Osteoblast (primary cell): ENCODE measurements around the gene JAM2. TPM values are rescaled to one million over a fixed set of nuclear protein-coding genes. Genes with fewer than 3 reads are reported as not detected.

Experiments used
- DNase-seq: peaks from one replicate; pipeline ENCODE4 v3.0.0; 2011; ENCODE audit warnings: low spot score, mixed read lengths; ENCODE audit not compliant: insufficient read length; ENCODE audit errors: missing footprints
- H2AFZ ChIP-seq: 2 replicates; pipeline ENCODE4 v1.6.0; 2011; ENCODE audit warnings: mild to moderate bottlenecking, low read length
- H3K27ac ChIP-seq: 2 replicates; pipeline ENCODE4 v1.5.1; 2011; ENCODE audit warnings: mild to moderate bottlenecking, low read depth, low read length, moderate library complexity
- H3K27me3 ChIP-seq: 2 replicates; pipeline ENCODE4 v1.6.0; 2012; ENCODE audit warnings: mild to moderate bottlenecking, control low read depth, inconsistent platforms, low read length, moderate library complexity; ENCODE audit not compliant: insufficient read depth
- H3K36me3 ChIP-seq: 2 replicates; pipeline ENCODE4 v1.5.1; 2011; ENCODE audit warnings: mild to moderate bottlenecking, low read length, control low read depth, moderate library complexity; ENCODE audit not compliant: insufficient read depth
- H3K4me1 ChIP-seq: 2 replicates; pipeline ENCODE4 v1.5.1; 2011; ENCODE audit warnings: mild to moderate bottlenecking, low read length, control low read depth, moderate library complexity; ENCODE audit not compliant: insufficient read depth
- H3K4me2 ChIP-seq: 2 replicates; pipeline ENCODE4 v1.6.0; 2011; ENCODE audit warnings: mild to moderate bottlenecking, low read length; ENCODE audit not compliant: insufficient read depth
- H3K4me3 ChIP-seq: fragments of 200-600 bp; sonication (generic); 3 replicates; pipeline ENCODE4 v1.5.1; 2012; ENCODE audit warnings: mild to moderate bottlenecking, low read length, inconsistent platforms; ENCODE audit not compliant: insufficient read depth
- H3K79me2 ChIP-seq: 2 replicates; pipeline ENCODE4 v1.6.0; 2012; ENCODE audit warnings: mild to moderate bottlenecking, low read length, control low read depth, inconsistent platforms; ENCODE audit not compliant: insufficient read depth
- H3K9me3 ChIP-seq: 2 replicates; pipeline ENCODE4 v1.5.1; 2011; ENCODE audit warnings: low read depth, low read length, control low read depth
- H4K20me1 ChIP-seq: 2 replicates; pipeline ENCODE4 v1.6.0; 2012; ENCODE audit warnings: mild to moderate bottlenecking, low read length, control low read depth; ENCODE audit not compliant: insufficient read depth
- total RNA-seq: library from RNA; depleted of rRNA; stranded (reverse); fragments of >200 nt; gene quantifications from 2 replicates; pipeline ENCODE4 v1.2.3, GENCODE V29; 2012
- TF ChIP-seq, protein P1 (sequence below): IDR thresholded peaks from 2 replicates; pipeline ENCODE4 v1.5.1; 2011; ENCODE audit warnings: mild to moderate bottlenecking, low read depth, low read length, moderate library complexity; ENCODE audit errors: extremely low read depth

JAM2 gene
- total RNA-seq, 1 donor = 1.1 TPM

- TF ChIP-seq, protein P1, sequence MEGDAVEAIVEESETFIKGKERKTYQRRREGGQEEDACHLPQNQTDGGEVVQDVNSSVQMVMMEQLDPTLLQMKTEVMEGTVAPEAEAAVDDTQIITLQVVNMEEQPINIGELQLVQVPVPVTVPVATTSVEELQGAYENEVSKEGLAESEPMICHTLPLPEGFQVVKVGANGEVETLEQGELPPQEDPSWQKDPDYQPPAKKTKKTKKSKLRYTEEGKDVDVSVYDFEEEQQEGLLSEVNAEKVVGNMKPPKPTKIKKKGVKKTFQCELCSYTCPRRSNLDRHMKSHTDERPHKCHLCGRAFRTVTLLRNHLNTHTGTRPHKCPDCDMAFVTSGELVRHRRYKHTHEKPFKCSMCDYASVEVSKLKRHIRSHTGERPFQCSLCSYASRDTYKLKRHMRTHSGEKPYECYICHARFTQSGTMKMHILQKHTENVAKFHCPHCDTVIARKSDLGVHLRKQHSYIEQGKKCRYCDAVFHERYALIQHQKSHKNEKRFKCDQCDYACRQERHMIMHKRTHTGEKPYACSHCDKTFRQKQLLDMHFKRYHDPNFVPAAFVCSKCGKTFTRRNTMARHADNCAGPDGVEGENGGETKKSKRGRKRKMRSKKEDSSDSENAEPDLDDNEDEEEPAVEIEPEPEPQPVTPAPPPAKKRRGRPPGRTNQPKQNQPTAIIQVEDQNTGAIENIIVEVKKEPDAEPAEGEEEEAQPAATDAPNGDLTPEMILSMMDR = no peak
- Histone ChIP-seq H3K4me3 (no peak overlapping the region), H3K79me2 (no peaks in the 10 kb centered on the region), H3K36me3 (peaks cover 24% of the 10 kb centered on the region), H3K4me2 (no peak overlapping the region), H3K27me3 (no peaks in the 10 kb centered on the region), H3K27ac (no peak overlapping the region), H3K4me1 (peaks cover 3% of the 10 kb centered on the region), H3K9me3 (no peaks in the 10 kb centered on the region), H4K20me1 (no peaks in the 10 kb centered on the region), H2AFZ (no peak overlapping the region)
- no peak for DNase-seq
Measured at GRCh38 chr21:25757531-25757930, 118.5 kb downstream of the JAM2 start.

- no peaks in the 10 kb centered on the region for H3K9me3 ChIP-seq
- no peak overlapping the region for H2AFZ ChIP-seq
- H3K36me3 ChIP-seq = peaks cover 26% of the 10 kb centered on the region
- no peaks in the 10 kb centered on the region for H3K27me3 ChIP-seq
- no peak overlapping the region for H3K27ac ChIP-seq
- no peak for DNase-seq
- TF ChIP-seq, protein P1 = no peak
- H3K79me2 ChIP-seq = no peaks in the 10 kb centered on the region
- H4K20me1 ChIP-seq = no peaks in the 10 kb centered on the region
- no peak overlapping the region for H3K4me2 ChIP-seq
- no peak overlapping the region for H3K4me3 ChIP-seq
- peaks cover 3% of the 10 kb centered on the region for H3K4me1 ChIP-seq
Measured at GRCh38 chr21:25759573-25759972, 120.5 kb downstream of the JAM2 start.

GRCh38 chr21:25760061-25760460, 121.0 kb downstream of the JAM2 start:
- Histone ChIP-seq H3K9me3 (no peaks in the 10 kb centered on the region), H3K4me2 (no peak overlapping the region), H3K36me3 (peaks cover 29% of the 10 kb centered on the region), H3K79me2 (no peaks in the 10 kb centered on the region), H2AFZ (no peak overlapping the region), H4K20me1 (no peaks in the 10 kb centered on the region), H3K4me1 (peaks cover 3% of the 10 kb centered on the region), H3K4me3 (no peak overlapping the region), H3K27ac (no peak overlapping the region), H3K27me3 (no peaks in the 10 kb centered on the region)
- TF ChIP-seq, protein P1 = no peak
- no peak for DNase-seq

- Histone ChIP-seq H2AFZ (no peak overlapping the region), H3K27ac (no peak overlapping the region), H3K4me1 (peaks cover 2% of the 10 kb centered on the region), H3K9me3 (no peaks in the 10 kb centered on the region), H3K27me3 (no peaks in the 10 kb centered on the region), H3K36me3 (peaks cover 31% of the 10 kb centered on the region), H3K79me2 (no peaks in the 10 kb centered on the region), H4K20me1 (no peaks in the 10 kb centered on the region), H3K4me3 (no peak overlapping the region), H3K4me2 (no peak overlapping the region)
- TF ChIP-seq, protein P1 = no peak
- no peak for DNase-seq
Measured at GRCh38 chr21:25760677-25761076, 121.6 kb downstream of the JAM2 start.
